HG03520 (cell line): ENCODE data around the gene NOL6.
"Not testable (repeated sequence)": the region's sequence is repeated elsewhere in the genome, so short reads cannot be mapped to it uniquely, and the experiment has no call there.

Source experiments
- ATAC-seq: cut with Tn5 transposase; IDR thresholded peaks from one replicate; pipeline ENCODE4 v1.9.1; 2021; ENCODE audit warnings: mild to moderate bottlenecking, moderate library complexity; ENCODE audit not compliant: unreplicated experiment

Gene NOL6

DNA sequence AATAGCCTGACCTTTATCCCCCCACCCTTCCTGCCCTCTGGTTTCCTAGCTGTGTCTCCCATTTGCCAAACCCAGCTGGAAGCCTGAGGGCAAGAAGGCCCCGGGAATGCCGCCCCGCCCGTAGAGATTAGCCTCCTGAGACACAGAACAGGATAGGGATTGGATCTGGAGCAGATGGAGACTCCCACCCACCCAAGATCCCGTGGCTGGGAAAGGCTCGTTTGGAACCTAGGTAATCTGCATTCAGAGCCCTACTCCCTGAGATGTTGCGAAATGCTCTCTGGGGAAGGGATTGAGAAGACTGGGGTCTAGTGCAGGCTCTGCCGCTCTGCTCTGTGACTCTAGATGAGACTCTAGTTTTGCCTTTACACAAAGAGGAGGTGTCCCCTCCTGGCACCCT is 37.3 kb downstream of the NOL6 start:
- ATAC-seq, result no peak

DNA sequence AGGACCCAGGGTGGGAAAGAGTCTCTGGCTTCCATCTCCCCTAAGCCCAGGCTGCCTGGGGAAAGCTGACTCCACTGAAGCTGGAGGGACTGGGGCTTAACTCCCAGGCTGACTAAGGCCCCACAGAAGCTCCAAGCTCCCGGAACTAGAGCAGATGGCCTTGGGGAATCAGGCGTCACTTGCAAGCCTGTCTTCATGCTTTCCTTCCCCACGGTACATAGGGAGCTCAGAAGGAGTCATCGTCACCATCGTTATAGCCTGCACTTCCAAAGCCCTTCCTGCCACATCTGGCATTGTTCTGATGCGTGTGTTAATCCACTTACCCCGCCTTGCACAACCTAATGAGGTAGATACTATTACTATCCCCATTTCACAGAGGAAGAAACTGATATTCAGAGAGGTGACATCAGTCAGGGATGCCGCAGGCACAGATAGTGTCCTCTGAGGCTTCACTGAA is 37.9 kb downstream of the NOL6 start:
- ATAC-seq, result no peak

DNA sequence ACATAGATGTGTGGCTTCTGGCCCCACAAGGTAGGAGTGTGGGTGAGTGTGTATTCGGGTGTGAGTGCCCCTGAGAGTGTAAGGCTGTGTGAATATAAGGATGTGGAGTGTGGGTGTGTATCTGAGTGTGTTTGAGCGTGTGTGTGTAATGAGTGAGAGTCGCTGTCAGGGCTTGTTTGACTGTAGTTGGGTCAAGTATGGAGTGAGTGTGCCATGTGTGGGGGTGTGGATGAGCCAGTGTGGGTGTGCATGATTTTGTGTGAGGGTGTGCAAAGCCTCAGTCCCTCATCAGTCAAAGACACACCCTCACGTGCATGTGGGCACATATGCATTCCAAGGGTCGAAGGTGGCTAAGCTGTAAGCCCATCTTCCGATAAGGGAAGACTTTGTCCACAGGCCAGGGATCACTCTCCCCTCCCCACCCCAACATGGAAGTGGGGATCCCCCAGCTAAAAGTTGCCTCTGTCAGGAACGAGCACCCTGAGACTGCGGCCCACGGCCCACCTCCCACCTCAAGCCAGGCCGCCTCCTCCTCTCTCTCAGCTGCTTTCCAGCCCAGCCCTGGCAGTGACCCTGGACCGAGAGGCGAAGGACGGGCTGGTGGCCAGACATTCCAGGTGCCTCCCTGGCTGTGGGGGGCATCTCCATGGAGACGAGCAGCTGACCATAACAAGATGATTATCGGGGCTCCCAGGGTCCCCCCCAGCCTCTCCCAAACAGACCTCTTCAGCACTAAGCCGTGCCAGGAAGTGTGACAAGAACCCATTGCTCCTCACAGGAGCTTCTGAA is 39.2 kb downstream of the NOL6 start:
- ATAC-seq, result no peak

DNA sequence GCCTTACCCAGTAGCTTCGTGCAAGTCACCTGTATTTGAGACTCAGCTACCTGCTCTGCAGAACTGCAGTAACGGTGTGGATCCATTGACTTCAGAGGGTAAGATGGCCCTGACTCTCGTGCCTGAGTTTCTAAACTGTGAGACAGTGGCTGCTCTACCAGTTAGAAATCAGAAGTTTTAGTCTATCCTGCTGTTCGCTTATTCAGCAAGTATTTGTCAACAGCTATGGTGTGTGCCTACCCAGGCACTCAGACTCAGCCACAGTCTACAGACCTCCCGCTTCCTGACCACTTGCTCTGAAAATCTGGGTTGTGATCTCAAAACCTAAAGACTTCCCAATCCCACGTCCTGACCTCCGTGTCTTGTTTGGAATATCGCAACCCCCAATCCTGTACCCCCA is 39.9 kb downstream of the NOL6 start:
- no peak for ATAC-seq

DNA sequence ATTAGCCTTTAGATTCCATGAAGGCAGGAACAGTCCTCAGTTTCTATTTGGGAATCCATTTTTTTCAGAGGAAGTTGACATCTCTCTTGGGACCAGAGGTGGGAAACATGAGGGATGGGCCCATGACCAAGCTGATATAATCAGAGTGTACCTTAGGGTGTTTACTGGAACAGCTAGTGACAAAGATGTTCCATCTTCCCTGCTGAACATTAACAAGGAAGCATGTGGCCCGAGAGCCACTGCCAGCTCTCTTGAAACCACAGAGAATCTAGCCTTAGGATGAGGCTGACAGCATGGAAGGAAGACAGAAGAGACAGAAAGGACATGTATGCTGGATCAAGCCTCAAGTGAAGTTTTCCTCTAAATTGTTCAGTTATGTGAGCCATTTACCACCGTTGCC is 42.3 kb downstream of the NOL6 start:
- no peak for ATAC-seq

DNA sequence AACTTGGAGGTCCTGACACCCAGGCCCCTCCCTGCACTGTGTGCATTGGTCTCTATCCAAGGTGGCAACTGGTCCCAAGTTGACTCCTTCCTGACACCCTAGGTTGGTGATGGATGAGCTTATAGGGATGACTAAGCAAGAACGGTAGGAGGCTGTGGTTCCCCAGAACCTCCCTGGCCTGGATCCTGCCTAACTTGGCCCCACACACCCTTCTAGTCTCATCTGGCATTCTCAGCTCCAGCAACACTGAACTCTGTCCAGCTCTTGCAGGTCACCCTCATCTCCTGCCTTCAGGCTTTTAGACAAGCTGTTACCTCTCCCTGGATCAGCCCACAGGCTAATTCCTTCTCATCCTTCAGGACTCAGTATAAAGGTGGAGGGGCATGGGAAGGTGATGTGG is 42.8 kb downstream of the NOL6 start:
- ATAC-seq, result no peak

DNA sequence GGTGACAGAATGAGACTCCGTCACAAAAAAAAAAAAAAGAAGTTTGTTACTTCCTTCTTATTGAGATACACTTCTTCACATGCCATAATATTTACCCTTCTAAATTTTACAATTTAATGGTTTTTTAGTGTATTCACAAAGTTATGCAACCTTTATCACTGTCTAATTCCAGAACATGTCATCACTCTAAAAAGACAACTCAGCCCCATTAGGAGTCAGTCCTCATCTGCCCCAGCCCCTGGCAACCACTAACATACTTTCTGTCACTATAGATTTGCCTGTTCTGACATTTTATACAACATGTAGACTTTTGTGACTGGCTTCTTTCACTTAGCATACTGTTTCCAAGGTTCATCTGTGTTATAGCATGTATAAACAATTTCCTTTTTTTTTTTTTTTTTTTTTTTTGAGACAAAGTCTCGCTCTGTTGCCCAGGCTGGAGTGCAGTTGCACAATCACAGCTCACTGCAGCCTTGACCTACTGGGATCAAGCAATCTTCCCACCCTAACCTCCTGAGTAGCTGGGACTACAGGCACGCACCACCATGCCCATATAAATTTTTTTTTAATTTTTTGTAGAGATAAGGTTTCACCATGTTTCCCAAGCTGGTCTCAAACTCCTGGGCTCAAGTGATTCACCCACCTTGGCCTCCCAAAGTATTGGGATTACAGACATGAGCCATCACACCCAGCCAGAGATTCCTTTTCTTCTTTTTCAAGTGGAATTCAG is 44.3 kb downstream of the NOL6 start:
- no peak for ATAC-seq

DNA sequence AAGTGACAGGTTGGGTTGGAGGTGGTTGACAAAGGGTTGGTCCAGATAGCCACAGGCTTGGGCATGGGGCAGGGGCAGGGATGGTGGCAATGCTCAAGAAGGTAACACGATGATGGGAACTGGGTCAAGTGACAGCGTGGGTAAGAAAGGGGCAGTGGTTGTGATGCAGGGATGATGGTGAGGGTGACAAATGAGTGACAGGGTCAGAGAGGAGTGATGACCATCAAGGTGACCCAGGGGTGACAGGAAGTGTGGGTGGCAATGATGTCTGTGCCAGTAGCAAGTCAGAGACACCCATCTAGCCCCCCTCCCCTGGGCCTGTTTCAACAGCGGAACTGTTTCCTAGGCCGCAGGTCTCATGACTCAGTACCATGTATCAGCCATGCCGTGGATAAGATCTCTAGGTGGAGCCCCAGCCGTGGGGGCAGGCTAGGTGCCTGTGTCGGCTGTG is 46.9 kb downstream of the NOL6 start:
- no peak for ATAC-seq

DNA sequence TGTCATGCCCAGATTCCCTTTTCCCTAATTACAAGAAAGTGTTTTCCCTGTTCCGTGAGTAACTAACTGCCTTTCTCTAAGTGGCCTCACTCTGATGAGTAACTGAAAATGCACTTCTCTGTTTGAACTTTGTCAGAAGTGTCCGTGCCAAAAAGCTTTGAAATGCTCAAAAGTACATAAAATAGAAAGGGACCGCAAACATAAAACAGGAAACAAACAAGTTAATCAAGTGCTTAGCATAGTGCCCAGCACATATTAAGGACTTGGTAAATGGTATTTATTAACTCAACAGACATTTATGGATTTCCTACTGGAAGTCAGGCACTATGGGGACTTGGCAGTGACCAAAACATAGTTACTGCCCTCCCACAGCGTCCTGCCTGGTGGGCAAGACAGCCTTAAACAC is 48.6 kb downstream of the NOL6 start:
- no peak for ATAC-seq

DNA sequence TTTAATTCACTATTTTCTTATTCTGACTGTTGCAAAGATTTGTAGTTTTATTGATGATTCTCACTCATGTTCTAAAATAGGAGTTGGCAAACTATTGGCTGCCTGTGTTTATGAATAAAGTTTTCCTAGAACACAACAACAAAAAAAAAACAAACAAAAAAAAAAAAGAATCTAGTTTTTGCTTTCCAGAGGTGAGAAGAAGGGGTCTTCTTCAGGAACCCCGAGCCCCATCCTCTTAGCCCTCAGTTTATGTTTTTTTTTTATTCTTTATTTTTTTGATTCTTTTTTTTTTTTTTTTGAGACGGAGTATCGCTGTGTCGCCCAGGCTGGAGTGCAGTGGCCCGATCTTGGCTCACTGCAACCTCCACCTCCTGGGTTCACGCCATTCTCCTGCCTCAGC is 49.2 kb downstream of the NOL6 start:
- not testable (repeated sequence) for ATAC-seq

DNA sequence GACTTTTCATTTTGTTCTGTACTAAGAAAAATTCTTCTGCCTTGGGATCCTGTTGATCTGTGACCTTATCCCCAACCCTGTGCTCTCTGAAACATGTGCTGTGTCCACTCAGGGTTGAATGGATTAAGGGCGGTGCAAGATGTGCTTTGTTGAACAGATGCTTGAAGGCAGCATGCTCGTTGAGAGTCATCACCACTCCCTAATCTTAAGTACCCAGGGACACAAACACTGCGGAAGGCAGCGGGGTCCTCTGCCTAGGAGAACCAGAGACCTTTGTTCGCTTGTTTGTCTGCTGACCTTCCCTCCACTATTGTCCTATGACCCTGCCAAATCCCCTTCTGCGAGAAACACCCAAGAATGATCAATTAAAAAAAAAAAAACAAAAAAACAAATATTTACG is 49.7 kb downstream of the NOL6 start:
- ATAC-seq, result not testable (repeated sequence)

DNA sequence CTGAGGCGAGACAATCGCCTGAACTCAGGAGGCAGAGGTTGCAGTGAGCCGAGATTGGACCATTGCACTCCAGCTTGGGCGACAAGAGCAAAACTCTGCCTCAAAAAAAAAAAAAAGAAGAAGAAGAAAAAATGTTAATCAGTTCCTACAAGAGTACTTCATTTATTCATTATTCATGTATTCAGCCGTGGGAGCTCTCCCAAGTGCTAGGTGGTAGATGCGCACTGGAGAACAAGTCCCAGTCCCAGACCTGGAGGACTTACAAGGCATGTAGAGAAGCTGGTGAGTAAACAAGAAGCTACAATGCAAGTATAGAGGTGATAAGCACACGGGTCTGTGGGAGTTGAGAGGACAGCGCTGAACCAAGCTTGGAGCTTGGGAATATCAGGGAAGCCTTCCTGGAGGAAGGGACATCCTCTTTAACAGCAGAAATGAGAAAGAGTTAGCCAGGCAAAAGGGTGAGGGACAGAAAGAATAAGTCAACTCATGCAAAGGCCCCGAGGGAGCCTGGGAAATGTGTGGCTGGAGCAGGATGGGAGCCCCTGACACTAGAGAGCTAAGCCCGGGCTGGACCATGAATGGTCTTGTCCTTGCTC is 53.9 kb downstream of the NOL6 start:
- no peak for ATAC-seq

DNA sequence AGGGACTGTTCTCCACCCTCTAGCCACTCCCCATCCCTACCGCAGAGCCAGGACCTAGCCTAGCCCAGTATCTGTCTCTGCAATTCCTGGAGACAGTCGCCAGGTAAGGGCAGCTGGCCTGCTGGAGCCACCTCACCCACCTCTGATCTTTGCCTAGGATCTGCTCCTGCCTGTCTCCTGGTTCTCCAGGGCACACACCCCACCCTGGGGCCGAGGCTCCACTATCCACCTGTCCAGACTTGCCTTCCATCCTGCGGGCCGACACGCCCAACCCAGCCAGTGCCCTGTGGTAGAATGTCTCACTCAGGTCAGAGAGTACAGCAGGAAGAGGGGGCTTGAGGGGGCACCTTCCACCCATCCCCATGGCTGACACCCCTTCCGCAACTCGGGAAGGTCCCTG is 55.6 kb downstream of the NOL6 start:
- no peak for ATAC-seq

DNA sequence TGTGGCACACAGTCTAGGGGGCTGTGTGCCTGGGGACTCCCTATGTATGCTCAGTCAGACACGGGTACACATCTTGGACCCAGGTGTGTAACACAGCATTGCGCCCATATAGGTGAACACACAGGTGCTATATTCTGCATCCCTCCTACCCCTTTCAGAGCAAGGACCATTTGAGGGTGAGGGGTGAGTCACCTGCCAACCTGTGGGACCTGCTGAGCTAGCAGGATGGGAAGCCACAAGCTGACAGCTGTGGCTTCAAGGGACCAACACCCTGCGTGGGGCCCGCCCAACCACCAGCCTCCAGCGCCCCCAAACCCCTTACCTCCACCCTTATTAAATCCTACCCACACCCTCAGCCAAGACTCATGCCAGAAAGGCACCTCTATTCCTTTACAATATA is 56.7 kb downstream of the NOL6 start:
- no peak for ATAC-seq

DNA sequence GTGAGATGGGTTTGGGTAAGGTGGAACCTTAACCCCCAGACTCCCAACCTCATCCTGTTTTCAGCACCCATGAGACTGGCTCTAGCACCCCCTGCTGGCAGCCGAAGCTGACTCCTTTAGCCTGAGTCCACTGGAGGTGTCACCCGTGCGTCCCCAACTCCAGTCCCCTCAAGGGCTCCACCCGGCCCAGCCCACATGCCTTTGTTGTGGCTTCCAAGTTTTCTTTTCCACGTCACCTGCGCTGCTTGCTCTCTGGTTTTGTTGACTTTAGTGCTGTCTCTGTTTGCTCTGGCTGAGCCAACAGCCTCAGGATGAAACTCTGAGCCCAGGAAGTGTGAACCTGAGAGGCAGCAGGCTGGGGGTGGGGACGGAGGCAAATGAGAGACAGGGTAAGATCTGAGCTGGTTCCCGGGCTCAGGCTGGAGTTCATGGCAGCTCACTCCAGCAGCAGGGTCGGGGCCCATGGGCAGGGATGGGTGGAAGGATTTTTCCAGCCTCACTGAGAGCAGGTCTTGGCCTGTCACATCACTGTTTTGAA is 58.2 kb downstream of the NOL6 start:
- peak; percentile 79 for ATAC-seq

DNA sequence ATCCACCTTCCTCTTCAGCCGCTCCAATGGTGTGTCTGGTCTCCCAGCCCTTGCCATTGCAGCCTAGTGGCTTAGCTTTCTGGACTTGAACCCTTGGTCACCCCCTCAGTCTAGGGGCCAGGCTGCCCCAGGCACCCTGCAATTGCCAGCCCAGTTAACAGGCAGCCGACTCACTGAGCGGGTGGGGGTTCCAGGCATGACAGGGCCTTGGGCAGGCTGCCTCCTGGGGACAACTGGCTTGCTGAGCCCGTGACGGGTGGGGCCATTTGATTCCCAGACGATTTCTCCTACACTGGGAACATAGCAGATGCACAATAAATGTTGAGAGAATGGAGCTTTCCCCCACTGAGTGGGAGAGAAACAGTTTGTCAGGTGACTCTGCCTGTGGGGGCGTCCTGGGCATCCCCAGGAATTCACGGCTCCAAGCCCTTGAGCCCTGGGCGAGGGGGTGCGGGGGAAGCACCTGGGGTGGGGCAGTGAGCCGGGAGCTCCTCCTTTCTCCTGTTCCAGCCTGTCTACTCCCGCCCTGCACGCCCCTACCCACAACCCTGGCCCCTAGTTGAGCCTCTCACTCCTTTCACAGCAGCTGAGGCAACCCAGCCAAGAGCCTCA is 58.7 kb downstream of the NOL6 start:
- ATAC-seq, result no peak

DNA sequence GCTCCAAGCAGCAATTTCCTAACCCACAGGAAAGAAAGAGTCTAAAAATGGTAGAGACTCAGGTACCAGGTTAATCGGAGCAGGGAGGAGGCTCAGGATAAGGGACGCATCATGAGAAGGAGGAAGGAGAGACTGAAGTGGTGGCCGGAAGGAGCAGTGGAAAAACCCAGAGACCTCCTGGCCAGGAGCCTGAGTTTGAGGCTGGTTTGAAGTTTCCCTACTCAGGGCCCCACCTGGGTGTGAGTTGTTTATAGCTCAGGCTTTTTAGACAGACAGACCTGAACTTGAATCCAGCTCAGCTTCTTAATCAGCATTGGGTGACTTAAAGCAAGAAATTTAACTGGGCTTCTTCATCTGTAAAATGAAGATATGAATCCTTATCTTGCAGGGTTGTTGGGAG is 59.5 kb downstream of the NOL6 start:
- no peak for ATAC-seq
